Neuronal stem cell (in vitro differentiated cells): ENCODE measurements around the gene HHEX. TPM values are rescaled to one million over a fixed set of nuclear protein-coding genes. Genes with fewer than 3 reads are reported as not detected.

Source experiments
- DNase-seq: peaks from one replicate; pipeline ENCODE4 v3.0.0-alpha.2; 2013; ENCODE audit warnings: low spot score
- H2AFZ ChIP-seq: one replicate; pipeline ENCODE4 v1.6.1; 2013; ENCODE audit warnings: mild to moderate bottlenecking, low read length, inconsistent platforms
- H2AK5ac ChIP-seq: 2 replicates; pipeline ENCODE4 v1.6.1; 2013; ENCODE audit warnings: low read depth, mild to moderate bottlenecking, inconsistent platforms, low read length, moderate library complexity, mixed read lengths
- H2BK120ac ChIP-seq: 2 replicates; pipeline ENCODE4 v1.6.1; 2013; ENCODE audit warnings: low read depth, mild to moderate bottlenecking, inconsistent platforms, low read length, moderate library complexity, mixed read lengths
- H2BK12ac ChIP-seq: one replicate; pipeline ENCODE4 v1.6.1; 2013; ENCODE audit warnings: low read length, inconsistent platforms
- H2BK15ac ChIP-seq: 2 replicates; pipeline ENCODE4 v1.6.1; 2013; ENCODE audit warnings: mild to moderate bottlenecking, low read length, inconsistent platforms, mixed read lengths
- H2BK5ac ChIP-seq: one replicate; pipeline ENCODE4 v1.6.1; 2013; ENCODE audit warnings: inconsistent platforms, mild to moderate bottlenecking, low read length, moderate library complexity
- H3K14ac ChIP-seq: one replicate; pipeline ENCODE4 v1.6.1; 2013; ENCODE audit warnings: low read length, inconsistent platforms
- H3K18ac ChIP-seq: 2 replicates; pipeline ENCODE4 v1.6.1; 2013; ENCODE audit warnings: low read length, inconsistent platforms
- H3K23ac ChIP-seq: 2 replicates; pipeline ENCODE4 v1.6.1; 2013; ENCODE audit warnings: low read depth, mild to moderate bottlenecking, mixed read lengths, low read length, inconsistent platforms; ENCODE audit not compliant: poor library complexity
- H3K27ac ChIP-seq: replicated peaks from 3 replicates; pipeline ENCODE4 v1.5.1; 2013; ENCODE audit warnings: low read length, inconsistent platforms
- H3K27me3 ChIP-seq, 3 experiments: 2 replicates each; pipeline ENCODE4 v1.6.1; 2013; ENCODE audit warnings: low read length in 3 of 3, mild to moderate bottlenecking in 2 of 3, inconsistent platforms in 1 of 3, low read depth in 1 of 3, mixed read lengths in 1 of 3, moderate library complexity in 1 of 3; ENCODE audit not compliant: control insufficient read depth in 3 of 3, insufficient read depth in 3 of 3
- H3K36me3 ChIP-seq, 2 donors: replicated peaks in 1 of 2; 2 replicates each; pipeline ENCODE4 v1.6.1; 2013; ENCODE audit warnings: low read length in 2 of 2; ENCODE audit not compliant: control insufficient read depth in 2 of 2, insufficient read depth in 2 of 2
- H3K4ac ChIP-seq: 2 replicates; pipeline ENCODE4 v1.6.1; 2013; ENCODE audit warnings: inconsistent platforms, mild to moderate bottlenecking, low read length, moderate library complexity
- H3K4me1 ChIP-seq, 2 donors: 1 replicate in 1 of 2; 2 replicates in 1 of 2; pipeline ENCODE4 v1.6.1; 2013; ENCODE audit warnings: low read length in 2 of 2, low read depth in 1 of 2; ENCODE audit not compliant: control insufficient read depth in 2 of 2, insufficient read depth in 1 of 2
- H3K4me2 ChIP-seq: one replicate; pipeline ENCODE4 v1.6.1; 2013; ENCODE audit warnings: mild to moderate bottlenecking, low read length, inconsistent platforms; ENCODE audit not compliant: insufficient read depth, poor library complexity, severe bottlenecking
- H3K4me3 ChIP-seq, 2 donors: 2 replicates each; pipeline ENCODE4 v1.5.1; 2013; ENCODE audit warnings: low read length in 2 of 2, mild to moderate bottlenecking in 2 of 2, inconsistent platforms in 1 of 2, moderate library complexity in 1 of 2
- H3K79me1 ChIP-seq: one replicate; pipeline ENCODE4 v1.6.1; 2013; ENCODE audit warnings: low read depth, mild to moderate bottlenecking, inconsistent platforms, low read length, moderate library complexity
- H3K9ac ChIP-seq: one replicate; pipeline ENCODE4 v1.6.1; 2013; ENCODE audit warnings: mild to moderate bottlenecking, low read depth, low read length, inconsistent platforms; ENCODE audit not compliant: poor library complexity
- H3K9me3 ChIP-seq, 2 donors: replicated peaks in 1 of 2; 2 replicates each; pipeline versions ENCODE3 to v1.6.1; 2013; ENCODE audit warnings: low read length in 2 of 2, mild to moderate bottlenecking in 2 of 2, inconsistent platforms in 1 of 2, low read depth in 1 of 2, mixed read lengths in 1 of 2, moderate library complexity in 1 of 2; ENCODE audit not compliant: control insufficient read depth in 2 of 2, insufficient read depth in 1 of 2
- H4K8ac ChIP-seq: one replicate; pipeline ENCODE4 v1.6.1; 2013; ENCODE audit warnings: low read depth, mild to moderate bottlenecking, inconsistent platforms, low read length, moderate library complexity
- H4K91ac ChIP-seq: one replicate; pipeline ENCODE4 v1.6.1; 2013; ENCODE audit warnings: low read length, low read depth, mild to moderate bottlenecking, inconsistent platforms; ENCODE audit not compliant: poor library complexity
- WGBS, 2 donors: extraction: QIAGEN DNeasy Blood & Tissue Kit; methylation state at CpG; one replicate each; pipeline ENCODE4 v1.1.7; 2013; ENCODE audit warnings: missing lambda C conversion rate in 2 of 2, mixed read lengths in 1 of 2; ENCODE audit not compliant: insufficient read length in 2 of 2, insufficient replicate concordance in 1 of 2; ENCODE audit errors: extremely low coverage in 2 of 2; 5-methylcytosine and 5-hydroxymethylcytosine counted together
- polyA plus RNA-seq, 2 experiments: library from polyadenylated mRNA; stranded (reverse); fragments of 200-250 nt; gene quantifications; one replicate each; pipeline ENCODE4 v1.2.3, GENCODE V29; 2013

The HHEX gene
- polyA plus RNA-seq (2013, experiment 1 of 2): not detected
- polyA plus RNA-seq (2013, experiment 2 of 2): not detected

GRCh38 chr10:92689663-92690210 lies at the start of gene HHEX:
Gene HHEX (plus strand): TSS chr10:92689955. CDS start chr10:92689987, 32 bp downstream.
- Histone ChIP-seq H2BK5ac (no peak within 1 kb of the TSS), H3K23ac (peak within 1 kb of the TSS; percentile 98), H3K27me3 (peaks cover 43 to 72% (median 55%) of the 10 kb centered on the region in 3 experiments), H2BK15ac (peak within 1 kb of the TSS; percentile 37), H3K27ac (no peak within 1 kb of the TSS), H4K91ac (no peak within 1 kb of the TSS), H3K18ac (peak within 1 kb of the TSS; percentile 83), H3K36me3 (no peaks in the 10 kb centered on the region), H3K4me1 (peaks cover 0 to 2% of the 10 kb centered on the region in 2 donors), H4K8ac (peak within 1 kb of the TSS; percentile 3), H3K4me2 (peak within 1 kb of the TSS; percentile 73), H3K9ac (peak within 1 kb of the TSS; percentile 77), H2AFZ (peak within 1 kb of the TSS; percentile 95), H3K4ac (peak within 1 kb of the TSS; percentile 76), H3K9me3 (peaks cover 2 to 14% of the 10 kb centered on the region in 2 donors), H3K79me1 (peaks cover 1% of the 10 kb centered on the region), H2BK12ac (no peak within 1 kb of the TSS), H2AK5ac (peak within 1 kb of the TSS; percentile 63), H3K4me3 (peak within 1 kb of the TSS; percentile 21 to 73), H2BK120ac (no peak within 1 kb of the TSS), H3K14ac (no peak within 1 kb of the TSS)
- WGBS, 2 donors: no CpG with 5 or more reads among the region's 79 CpGs
- peak; percentile 18 for DNase-seq

- Histone ChIP-seq H2AFZ (no peak overlapping the region), H2BK15ac (no peak overlapping the region), H3K4me1 (no peaks in the 10 kb centered on the region), H3K27me3 (no peaks in the 10 kb centered on the region), H3K79me1 (no peaks in the 10 kb centered on the region), H3K4me3 (no peak overlapping the region), H2BK120ac (no peak overlapping the region), H3K18ac (no peak overlapping the region), H2BK5ac (no peak overlapping the region), H2AK5ac (no peak overlapping the region), H3K27ac (no peak overlapping the region), H3K4ac (no peak overlapping the region), H4K91ac (no peak overlapping the region), H4K8ac (no peak overlapping the region), H3K23ac (no peak overlapping the region), H3K9ac (no peak overlapping the region), H3K4me2 (no peak overlapping the region), H3K14ac (no peak overlapping the region), H2BK12ac (no peak overlapping the region), H3K9me3 (peaks cover 0 to 3% of the 10 kb centered on the region in 2 donors), H3K36me3 (peaks cover 14 to 96% of the 10 kb centered on the region in 2 donors)
- WGBS, 2 donors: 100% methylated on average over 1 of the region's 3 CpGs; no CpG with 5 or more reads in 1 of the 2 donors
- no peak for DNase-seq
Observed at GRCh38 chr10:92640107-92640506, 49.6 kb upstream of the HHEX start.

- H2BK5ac ChIP-seq: no peak overlapping the region
- no peak overlapping the region for H2BK120ac ChIP-seq
- H2BK15ac ChIP-seq: no peak overlapping the region
- no peak for DNase-seq
- H3K36me3 ChIP-seq: peaks cover 14 to 95% of the 10 kb centered on the region in 2 donors
- no peak overlapping the region for H3K23ac ChIP-seq
- no peak overlapping the region for H3K4me3 ChIP-seq
- no peak overlapping the region for H3K4me2 ChIP-seq
- no peak overlapping the region for H3K27ac ChIP-seq
- WGBS, 2 donors: no CpG with 5 or more reads among the region's 1 CpG
- no peak overlapping the region for H2BK12ac ChIP-seq
- H3K27me3 ChIP-seq: no peaks in the 10 kb centered on the region
- H3K4ac ChIP-seq: no peak overlapping the region
- no peak overlapping the region for H3K9ac ChIP-seq
- no peaks in the 10 kb centered on the region for H3K4me1 ChIP-seq
- H4K8ac ChIP-seq: no peak overlapping the region
- H2AFZ ChIP-seq: no peak overlapping the region
- H3K79me1 ChIP-seq: no peaks in the 10 kb centered on the region
- H3K9me3 ChIP-seq: peaks cover 0 to 3% of the 10 kb centered on the region in 2 donors
- H3K14ac ChIP-seq: no peak overlapping the region
- H4K91ac ChIP-seq: no peak overlapping the region
- H2AK5ac ChIP-seq: no peak overlapping the region
- no peak overlapping the region for H3K18ac ChIP-seq
Observed at GRCh38 chr10:92641492-92641891, 48.3 kb upstream of the HHEX start.

- H2BK120ac ChIP-seq: no peak overlapping the region
- DNase-seq: no peak
- no peak overlapping the region for H3K27ac ChIP-seq
- H2AK5ac ChIP-seq: no peak overlapping the region
- H4K91ac ChIP-seq: no peak overlapping the region
- no peak overlapping the region for H3K9ac ChIP-seq
- no peak overlapping the region for H2BK12ac ChIP-seq
- no CpG with 5 or more reads among the region's 2 CpGs for WGBS, 2 donors
- H3K9me3 ChIP-seq: peaks cover 0 to 3% of the 10 kb centered on the region in 2 donors
- no peak overlapping the region for H4K8ac ChIP-seq
- no peak overlapping the region for H3K4ac ChIP-seq
- H2BK5ac ChIP-seq: no peak overlapping the region
- H2BK15ac ChIP-seq: no peak overlapping the region
- no peak overlapping the region for H3K4me2 ChIP-seq
- no peak overlapping the region for H3K14ac ChIP-seq
- H3K36me3 ChIP-seq: peaks cover 20 to 95% of the 10 kb centered on the region in 2 donors
- no peak overlapping the region for H3K4me3 ChIP-seq
- no peaks in the 10 kb centered on the region for H3K27me3 ChIP-seq
- H2AFZ ChIP-seq: no peak overlapping the region
- no peaks in the 10 kb centered on the region for H3K4me1 ChIP-seq
- H3K18ac ChIP-seq: no peak overlapping the region
- no peak overlapping the region for H3K23ac ChIP-seq
- no peaks in the 10 kb centered on the region for H3K79me1 ChIP-seq
Observed at GRCh38 chr10:92644921-92645320, 44.8 kb upstream of the HHEX start.
